Suprapubic skin (tissue), 4 donors: ENCODE data around the gene PNPLA2. TPM values are rescaled to one million over a fixed set of nuclear protein-coding genes. Genes with fewer than 3 reads are reported as not detected.

Experiments
- DNase-seq, 2 donors: peaks; one replicate each; pipeline ENCODE4 v3.0.0-alpha.2; 2019; ENCODE audit warnings: low spot score in 2 of 2
- H3K27ac ChIP-seq: fragments of 200-600 bp; sonication (generic); one replicate; pipeline ENCODE4 v1.5.1; 2019
- H3K27me3 ChIP-seq: fragments of 200-600 bp; sonication (generic); one replicate; pipeline ENCODE4 v1.5.1; 2019
- H3K36me3 ChIP-seq: fragments of 200-600 bp; sonication (generic); one replicate; pipeline ENCODE4 v1.5.1; 2019
- H3K4me1 ChIP-seq: fragments of 200-600 bp; sonication (generic); one replicate; pipeline ENCODE4 v1.5.1; 2019
- H3K4me3 ChIP-seq: fragments of 200-600 bp; sonication (generic); one replicate; pipeline ENCODE4 v1.5.1; 2019; ENCODE audit warnings: mild to moderate bottlenecking
- H3K9me3 ChIP-seq: fragments of 200-600 bp; sonication (generic); one replicate; pipeline ENCODE4 v1.5.1; 2019
- CTCF ChIP-seq, 2 donors: fragments of 200-600 bp in 1 of 2; fragments of 450-650 bp in 1 of 2; sonication (generic) in 1 of 2; IDR thresholded peaks; one replicate each; pipeline ENCODE4 v1.5.1; 2016 to 2019; ENCODE audit warnings: antibody characterized with exemption in 2 of 2, mild to moderate bottlenecking in 1 of 2, moderate library complexity in 1 of 2
- EP300 ChIP-seq: sonication (generic); formaldehyde crosslinking; IDR thresholded peaks from one replicate; pipeline ENCODE4 v1.6.1; 2017; ENCODE audit warnings: antibody characterized with exemption
- POLR2A ChIP-seq, 2 donors: fragments of 450-650 bp; IDR thresholded peaks; one replicate each; pipeline ENCODE4 v1.6.1; 2017; ENCODE audit warnings: antibody characterized with exemption in 2 of 2, mild to moderate bottlenecking in 2 of 2, moderate library complexity in 2 of 2
- POLR2AphosphoS5 ChIP-seq, 3 donors: sonication (generic); formaldehyde crosslinking; IDR thresholded peaks; one replicate each; pipeline ENCODE4 v1.6.1; 2017; ENCODE audit warnings: antibody characterized with exemption in 3 of 3
- WGBS: methylation state at CpG from one replicate; pipeline ENCODE4 v1.1.5; 2018; 5-methylcytosine and 5-hydroxymethylcytosine counted together
- total RNA-seq, 4 donors: library from RNA; depleted of rRNA; stranded (reverse); fragments of >200 nt; gene quantifications; one replicate each; pipeline ENCODE4 v1.1.0, GENCODE V29; 2016

PNPLA2 gene
- total RNA-seq, 4 donors from 2014 or later = 74.9 to 117 (median 85.9) TPM

GRCh38 chr11:829847-830294, 11.2 kb downstream of the PNPLA2 start:
- Histone ChIP-seq H3K27me3 (peaks cover 13% of the 10 kb centered on the region), H3K27ac (peak overlapping the region; percentile 43), H3K4me3 (peak overlapping the region; percentile 45), H3K4me1 (peaks cover 90% of the 10 kb centered on the region), H3K36me3 (peaks cover 7% of the 10 kb centered on the region), H3K9me3 (no peaks in the 10 kb centered on the region)
- no peak for TF ChIP-seq EP300
- no peak for TF ChIP-seq POLR2A (IDR thresholded peaks at IDR 0.05)
- no peak for TF ChIP-seq CTCF (IDR thresholded peaks at IDR 0.05)
- no peak for TF ChIP-seq POLR2AphosphoS5 (IDR thresholded peaks at IDR 0.05)
- DNase-seq = no peak
- WGBS = 0% methylated on average over 1 of the region's 39 CpGs

GRCh38 chr11:830295-831117, 11.8 kb downstream of the PNPLA2 start:
- Histone ChIP-seq H3K9me3 (no peaks in the 10 kb centered on the region), H3K27me3 (peaks cover 13% of the 10 kb centered on the region), H3K27ac (no peak overlapping the region), H3K4me3 (peak overlapping the region; percentile 45), H3K4me1 (peaks cover 90% of the 10 kb centered on the region), H3K36me3 (peaks cover under 1% of the 10 kb centered on the region)
- TF ChIP-seq CTCF (IDR thresholded peaks at IDR 0.05) = no peak
- WGBS = 13% methylated on average over 25 of the region's 78 CpGs
- DNase-seq = no peak

- TF ChIP-seq POLR2A (IDR thresholded peaks at IDR 0.05) (no peak), POLR2AphosphoS5 (IDR thresholded peaks at IDR 0.05) (no peak), CTCF (IDR thresholded peaks at IDR 0.05) (no peak), EP300 (no peak)
- no peaks in the 10 kb centered on the region for H3K9me3 ChIP-seq
- peaks cover 86% of the 10 kb centered on the region for H3K4me1 ChIP-seq
- no peak overlapping the region for H3K27ac ChIP-seq
- WGBS = 59% methylated on average over 6 of the region's 31 CpGs
- H3K4me3 ChIP-seq = peak overlapping the region; percentile 45
- peaks cover 13% of the 10 kb centered on the region for H3K27me3 ChIP-seq
- DNase-seq = no peak
- H3K36me3 ChIP-seq = peaks cover 3% of the 10 kb centered on the region
Measured at GRCh38 chr11:831118-831864, 12.6 kb downstream of the PNPLA2 start.

- peaks cover 83% of the 10 kb centered on the region for H3K4me1 ChIP-seq
- peaks cover 10% of the 10 kb centered on the region for H3K36me3 ChIP-seq
- no peak overlapping the region for H3K27ac ChIP-seq
- no peaks in the 10 kb centered on the region for H3K9me3 ChIP-seq
- peaks cover 10% of the 10 kb centered on the region for H3K27me3 ChIP-seq
- H3K4me3 ChIP-seq = peak overlapping the region; percentile 85
- no peak for DNase-seq
- TF ChIP-seq POLR2AphosphoS5 (IDR thresholded peaks at IDR 0.05) = no peak
- no peak for TF ChIP-seq CTCF (IDR thresholded peaks at IDR 0.05)
- 74% methylated on average over 5 of the region's 23 CpGs for WGBS
Measured at GRCh38 chr11:831961-832528, 13.3 kb downstream of the PNPLA2 start.
